NCI-H524 (cell line): ENCODE measurements around the gene F2RL3.

Experiments
- DNase-seq, 2 experiments: peaks; one replicate each; lab custom pipeline; 2025; lab: John Stamatoyannopoulos, UW

Gene F2RL3

GRCh38 chr19:16888629-16889365 is at the start of gene F2RL3:
Gene F2RL3 (plus strand): TSS chr19:16888999. CDS start chr19:16889190, 191 bp downstream.
- no peak for DNase-seq

- DNase-seq: no peak
These were observed 47.3 kb upstream of the F2RL3 start for GRCh38 chr19:16841391-16841926.

GRCh38 chr19:16846901-16847300 is 41.9 kb upstream of the F2RL3 start:
- DNase-seq: no peak

- no peak for DNase-seq
These were observed 41.4 kb upstream of the F2RL3 start for GRCh38 chr19:16847430-16847829.

- no peak for DNase-seq
These were observed 39.6 kb upstream of the F2RL3 start for GRCh38 chr19:16849168-16849567.

GRCh38 chr19:16850133-16850532 is 38.7 kb upstream of the F2RL3 start:
- no peak for DNase-seq

- no peak for DNase-seq
These were observed 37.6 kb upstream of the F2RL3 start for GRCh38 chr19:16851031-16851712.

- DNase-seq: no peak
These were observed 35.7 kb upstream of the F2RL3 start for GRCh38 chr19:16853066-16853465.

- DNase-seq: no peak
These were observed 32.7 kb upstream of the F2RL3 start for GRCh38 chr19:16856091-16856490.

GRCh38 chr19:16859626-16860025 is 29.2 kb upstream of the F2RL3 start:
- DNase-seq: no peak

- DNase-seq: no peak
These were observed 28.7 kb upstream of the F2RL3 start for GRCh38 chr19:16860118-16860517.

- no peak for DNase-seq
These were observed 27.8 kb upstream of the F2RL3 start for GRCh38 chr19:16861011-16861410.

GRCh38 chr19:16861834-16862233 is 27.0 kb upstream of the F2RL3 start:
- peak in 1 of 2 experiments; percentile 9 for DNase-seq

- DNase-seq: no peak
These were observed 25.9 kb upstream of the F2RL3 start for GRCh38 chr19:16862826-16863415.

- no peak for DNase-seq
These were observed 21.6 kb upstream of the F2RL3 start for GRCh38 chr19:16867211-16867610.

GRCh38 chr19:16868423-16869130 is 20.2 kb upstream of the F2RL3 start:
- no peak for DNase-seq

GRCh38 chr19:16869331-16869972 is 19.3 kb upstream of the F2RL3 start:
- DNase-seq: no peak

GRCh38 chr19:16871871-16872270 is 16.9 kb upstream of the F2RL3 start:
- no peak for DNase-seq

- no peak for DNase-seq
These were observed 16.1 kb upstream of the F2RL3 start for GRCh38 chr19:16872728-16873127.

GRCh38 chr19:16873594-16873993 is 15.2 kb upstream of the F2RL3 start:
- DNase-seq: no peak

- DNase-seq: no peak
These were observed 14.4 kb upstream of the F2RL3 start for GRCh38 chr19:16874250-16874977.
